RWPE1 (cell line): Measurements from ENCODE around the gene OR6V1.

ENCODE experiments used
- CTCF ChIA-PET: fragments of 350-600 bp; sonication (Branson Sonifier 250); formaldehyde crosslinking; extraction: SDS; loops from one replicate; lab custom pipeline; 2021; lab: Yijun Ruan, JAX
- POLR2A ChIA-PET: fragments of 400-600 bp; formaldehyde crosslinking; extraction: SDS; loops from one replicate; lab custom pipeline; 2020; ENCODE audit warnings: antibody characterized with exemption; ENCODE audit not compliant: low non-redundant PET; lab: Yijun Ruan, JAX
- DNase-seq: peaks from one replicate; pipeline ENCODE4 v3.0.0; 2012; ENCODE audit warnings: low spot score
- H3K27ac ChIP-seq: fragments of 450-650 bp; 2 replicates; pipeline ENCODE4 v1.5.1; 2017
- CTCF ChIP-seq: fragments of 450-650 bp; conservative IDR thresholded peaks from 2 replicates; pipeline ENCODE4 v1.5.1; 2017; ENCODE audit warnings: low read depth, mild to moderate bottlenecking

Gene OR6V1

GRCh38 chr7:143040209-143040715 is 11.9 kb upstream of the OR6V1 start:
- no peak for TF ChIP-seq CTCF
- ChIA-PET POLR2A (no interaction called here), CTCF (no interaction called here)
- no peak for DNase-seq
- no peak overlapping the region for H3K27ac ChIP-seq

GRCh38 chr7:143041346-143041745 is 10.8 kb upstream of the OR6V1 start:
- no peak for DNase-seq
- POLR2A ChIA-PET, result no interaction called here
- no peak for TF ChIP-seq CTCF
- H3K27ac ChIP-seq, result no peak overlapping the region
- CTCF ChIA-PET, result no interaction called here

GRCh38 chr7:143042159-143042789 is 9.9 kb upstream of the OR6V1 start:
- no peak for TF ChIP-seq CTCF
- no peak for DNase-seq
- ChIA-PET POLR2A (no interaction called here), CTCF (no interaction called here)
- no peak overlapping the region for H3K27ac ChIP-seq

GRCh38 chr7:143042790-143043271 is 9.3 kb upstream of the OR6V1 start:
- ChIA-PET CTCF (no interaction called here), POLR2A (no interaction called here)
- DNase-seq, result no peak
- H3K27ac ChIP-seq, result no peak overlapping the region
- TF ChIP-seq CTCF, result no peak

GRCh38 chr7:143043391-143043790 is 8.8 kb upstream of the OR6V1 start:
- DNase-seq, result no peak
- ChIA-PET CTCF (no interaction called here), POLR2A (no interaction called here)

GRCh38 chr7:143046426-143046851 is 5.7 kb upstream of the OR6V1 start:
- CTCF ChIA-PET, result interaction anchor here (1.1 kb wide), 1 partner anchor 169 kb away, joined by 3 read pairs; no protein-coding TSS in a partner anchor
- POLR2A ChIA-PET, result no interaction called here
- TF ChIP-seq CTCF, result no peak
- H3K27ac ChIP-seq, result no peak overlapping the region
- no peak for DNase-seq

More at GRCh38 chr7:143043391-143043790, 8.8 kb upstream of the OR6V1 start:
- H3K27ac ChIP-seq, result no peak overlapping the region
- no peak for TF ChIP-seq CTCF
